NOMO-1 treated with dmso at 0.1 percent for 144 hours (cell line): ENCODE measurements around the gene ALDH4A1.
"Not testable (repeated sequence)": the region's sequence is repeated elsewhere in the genome, so short reads cannot be mapped to it uniquely, and the experiment has no call there.

Experiments used
- DNase-seq: peaks from one replicate; lab custom pipeline; 2025; ENCODE audit not compliant: unreplicated experiment; lab: John Stamatoyannopoulos, UW

Gene ALDH4A1

DNA sequence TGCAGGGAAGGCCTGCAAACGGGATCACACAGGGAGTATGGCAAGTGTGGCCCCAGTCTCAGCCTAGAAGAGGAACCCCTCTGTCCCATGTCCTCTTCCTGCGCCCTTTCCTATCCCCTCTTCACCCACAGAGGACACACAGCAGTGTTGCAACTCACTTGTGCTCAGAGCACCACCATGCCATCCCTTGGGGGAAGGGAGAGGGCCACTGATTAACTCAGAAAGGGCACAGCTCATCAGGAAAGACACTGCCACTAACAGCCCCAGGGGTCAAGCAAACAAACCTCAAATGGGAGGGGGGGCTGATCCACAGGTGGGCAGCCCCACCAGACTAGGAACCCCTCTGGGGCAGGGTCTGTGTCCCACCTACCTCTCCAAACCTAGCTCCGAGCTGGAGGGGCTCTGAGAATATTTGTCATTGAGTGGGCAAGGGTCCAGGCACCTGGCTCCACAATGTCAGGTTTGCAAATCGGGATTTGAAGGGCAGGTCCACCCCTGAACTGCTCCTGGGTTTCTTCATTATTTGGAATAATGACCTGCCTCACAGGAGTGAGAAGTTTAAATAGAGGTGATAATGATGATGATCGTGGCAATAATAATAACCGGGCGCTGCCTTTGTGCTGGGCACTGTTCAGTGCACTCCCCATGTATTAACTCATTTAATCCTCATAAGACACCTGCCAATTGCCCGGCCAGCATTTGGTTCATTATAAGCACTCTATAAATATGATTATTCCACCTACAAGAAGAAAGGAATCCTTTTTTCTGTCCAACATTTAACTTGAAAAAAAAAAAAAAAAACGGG is 1.0 kb downstream of the ALDH4A1 start:
- DNase-seq, result no peak

DNA sequence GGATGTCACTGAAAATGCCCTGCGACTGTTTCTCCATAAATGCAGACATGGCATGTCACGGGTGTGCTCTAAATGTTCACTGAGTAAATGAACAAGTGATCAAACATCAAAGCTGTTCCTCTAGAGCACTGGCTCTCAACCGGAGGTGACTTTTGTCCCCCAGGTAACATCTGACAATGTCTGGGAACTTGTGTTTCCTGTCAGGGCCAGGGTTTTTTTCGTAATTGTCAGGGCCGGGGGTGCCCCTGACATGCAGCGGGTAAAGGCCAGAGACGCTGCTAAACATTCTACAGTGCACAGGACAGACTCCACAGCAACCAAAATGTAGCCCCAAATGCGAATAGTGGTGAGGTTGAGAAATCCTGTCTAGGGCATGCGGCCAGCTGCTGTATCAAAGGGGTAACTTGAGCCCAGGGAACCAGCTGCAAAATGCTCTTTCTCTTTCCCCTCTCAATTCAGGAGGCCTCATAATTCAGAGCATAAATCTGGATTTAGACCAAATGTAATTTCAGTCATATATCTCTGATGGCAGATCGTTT is 2.0 kb downstream of the ALDH4A1 start:
- no peak for DNase-seq

DNA sequence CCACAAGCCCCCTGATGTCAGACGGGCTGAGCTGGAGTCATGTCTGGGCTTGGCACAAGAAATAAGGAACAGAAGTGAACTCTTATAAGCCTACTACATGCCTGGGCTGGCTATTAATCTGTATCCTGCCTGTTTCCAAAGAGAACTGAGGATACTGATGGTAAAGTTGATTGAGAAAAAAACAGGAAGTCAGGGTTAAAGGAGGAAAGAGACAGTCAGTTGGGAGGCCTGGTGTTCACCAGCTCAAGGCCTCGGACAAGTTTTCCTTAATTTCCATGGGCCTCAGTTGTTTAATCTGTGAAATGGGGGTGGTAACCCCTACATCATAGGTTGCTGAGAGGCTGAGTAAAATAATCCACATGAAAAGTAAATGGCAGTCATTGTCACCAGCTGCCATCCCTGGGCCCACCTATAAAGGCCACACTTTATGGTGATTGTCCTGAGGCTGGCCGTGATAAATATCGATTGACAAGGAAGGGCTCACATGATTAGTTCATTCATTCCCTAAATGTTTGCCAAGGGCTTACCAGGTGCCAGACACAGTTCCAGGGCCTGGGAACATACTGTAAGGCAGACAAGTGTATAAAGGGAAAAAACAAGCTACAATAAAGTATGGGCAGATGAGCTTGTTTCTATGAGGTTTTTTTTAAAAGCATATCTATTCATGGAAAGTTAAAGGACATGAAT is 2.8 kb downstream of the ALDH4A1 start:
- no peak for DNase-seq

DNA sequence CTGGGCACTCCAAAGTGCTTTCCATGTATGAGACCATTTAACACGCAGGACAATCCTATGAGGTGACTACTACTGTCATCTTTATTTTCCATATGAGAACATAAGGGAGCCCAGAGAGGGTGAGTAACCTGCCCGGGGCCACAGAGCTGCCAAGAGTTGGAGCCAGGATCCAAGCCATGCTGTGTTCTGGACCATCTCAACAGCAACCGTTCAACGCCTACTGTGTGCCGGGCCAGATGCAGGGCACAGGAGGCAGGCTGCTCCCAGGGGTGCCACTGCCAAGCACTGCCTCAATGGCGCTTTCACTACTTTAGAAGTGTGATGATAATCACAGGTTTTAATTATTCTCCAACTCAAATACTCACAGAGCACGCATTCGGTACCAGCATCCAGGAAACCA is 3.8 kb downstream of the ALDH4A1 start:
- DNase-seq, result no peak

DNA sequence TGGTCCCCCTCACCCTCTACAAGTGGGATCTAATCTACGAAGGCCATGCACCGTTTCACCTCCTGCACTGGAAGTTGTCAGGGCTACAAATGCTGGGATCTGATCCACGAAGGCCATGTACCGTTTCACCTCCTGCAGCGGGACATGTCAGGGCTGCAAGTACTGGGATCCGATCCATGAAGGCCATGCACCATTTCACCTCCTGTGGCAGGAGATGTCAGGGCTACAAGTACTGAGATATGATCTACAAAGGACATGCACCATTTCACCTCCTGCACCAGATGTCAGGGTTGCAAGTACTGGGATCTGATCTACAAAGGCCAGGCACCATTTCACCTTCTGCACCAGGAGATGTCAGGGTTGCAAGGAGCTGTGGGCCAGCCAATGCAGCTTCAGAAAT is 7.0 kb downstream of the ALDH4A1 start:
- DNase-seq, result no peak

DNA sequence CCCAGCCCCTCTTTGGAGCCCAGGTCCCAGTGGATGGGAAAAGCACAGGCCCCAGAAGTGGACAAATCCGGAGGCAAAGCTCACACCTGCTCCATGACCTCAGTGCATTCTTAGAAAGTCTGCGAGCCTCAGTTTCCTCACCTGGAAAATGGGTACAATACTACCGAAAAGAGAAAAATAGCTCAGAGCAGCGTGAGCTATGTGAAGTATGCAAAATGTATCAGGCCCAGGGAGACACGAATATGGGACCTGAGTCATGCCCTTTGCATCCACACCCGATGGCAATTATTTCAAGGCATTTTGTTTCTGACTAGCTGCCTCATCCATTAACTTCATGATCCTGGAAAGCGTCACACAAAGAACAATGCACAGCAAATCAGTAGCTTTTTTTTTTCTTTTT is 9.2 kb downstream of the ALDH4A1 start:
- no peak for DNase-seq

DNA sequence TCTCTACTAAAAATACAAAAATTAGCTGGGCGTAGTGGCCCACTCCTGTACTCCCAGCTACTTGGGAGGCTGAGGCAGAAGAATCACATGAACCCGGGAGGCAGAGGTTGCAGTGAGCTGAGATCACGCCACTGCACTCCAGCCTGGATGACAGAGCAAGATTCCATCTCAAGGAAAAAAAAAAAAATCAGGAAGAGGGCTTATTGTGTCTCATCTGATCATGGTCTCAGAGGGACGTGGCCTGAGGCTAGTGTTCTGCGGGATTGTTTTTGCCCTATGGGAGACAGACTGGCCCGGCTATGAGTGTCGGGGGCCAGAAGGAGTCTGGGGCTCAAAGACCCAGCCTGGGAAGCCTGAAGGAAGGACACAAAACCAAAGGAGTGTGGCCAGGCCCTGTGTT is 10.5 kb downstream of the ALDH4A1 start:
- not testable (repeated sequence) for DNase-seq

DNA sequence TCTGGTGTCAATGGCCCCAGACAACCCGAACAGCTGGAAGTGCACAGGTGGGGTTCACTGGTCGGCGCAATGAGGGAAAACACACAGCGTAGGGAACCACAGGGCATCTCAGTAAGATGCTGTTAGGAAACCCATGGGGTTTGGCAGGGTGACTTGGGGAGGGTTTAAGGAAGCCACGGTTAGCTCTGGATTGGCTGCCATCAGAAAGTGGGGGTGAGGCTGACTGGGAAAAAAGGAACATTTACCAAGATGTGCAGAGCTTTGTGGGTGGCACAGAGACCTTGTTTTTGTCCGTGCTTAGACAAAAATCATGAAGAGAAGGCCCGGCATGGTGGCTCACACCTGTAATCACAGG is 11.0 kb downstream of the ALDH4A1 start:
- no peak for DNase-seq

DNA sequence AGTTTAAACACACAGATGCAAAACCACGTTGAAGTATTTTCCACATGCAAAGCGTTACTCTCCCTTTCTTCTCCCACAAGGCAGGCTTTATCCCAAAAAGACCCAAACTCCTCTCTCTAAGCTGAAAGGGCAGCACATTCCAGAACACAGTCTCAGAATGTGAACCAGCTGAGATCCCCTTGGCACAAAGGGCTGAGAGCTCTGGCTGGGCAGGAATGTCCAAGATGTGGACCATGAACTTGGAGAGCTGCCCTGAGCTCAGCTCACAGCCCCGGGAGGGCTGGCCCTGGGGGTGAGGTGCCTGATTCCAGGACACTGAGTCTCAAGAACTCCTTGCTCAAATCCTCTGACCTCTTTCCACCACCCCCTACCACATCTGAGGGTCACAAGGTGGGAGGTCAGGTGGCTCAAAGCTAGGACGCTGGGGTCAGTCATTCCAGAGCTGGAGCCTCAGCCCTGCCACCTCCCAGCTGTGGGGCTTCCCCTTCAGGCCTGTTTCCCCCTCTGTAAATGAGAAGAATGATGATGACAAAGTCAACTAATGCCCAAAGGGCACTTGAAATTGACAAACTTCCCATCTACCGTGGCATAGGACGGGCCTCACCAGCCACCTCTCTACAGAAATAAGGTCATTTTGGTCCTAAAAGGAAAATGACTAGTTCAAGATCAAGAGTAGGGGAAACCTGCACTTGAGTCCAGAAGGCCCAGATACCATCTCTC is 11.5 kb downstream of the ALDH4A1 start:
- DNase-seq, result no peak

DNA sequence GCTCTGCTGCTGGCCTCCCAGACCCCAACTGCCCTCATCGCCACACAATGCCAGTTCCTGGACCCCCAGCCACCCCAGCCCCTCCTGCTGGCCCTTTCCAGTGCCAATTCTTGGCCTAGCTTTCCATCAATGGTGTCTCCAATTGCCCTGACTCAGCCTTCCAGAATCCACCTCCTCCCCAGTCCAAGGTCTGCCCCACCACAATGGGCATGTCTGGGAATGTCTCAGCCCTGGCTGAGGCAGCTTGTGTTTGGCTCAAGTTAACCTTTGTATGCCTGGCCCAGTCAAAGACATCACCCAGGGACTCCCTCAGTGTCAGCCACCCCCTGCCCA is 16.4 kb downstream of the ALDH4A1 start:
- no peak for DNase-seq

DNA sequence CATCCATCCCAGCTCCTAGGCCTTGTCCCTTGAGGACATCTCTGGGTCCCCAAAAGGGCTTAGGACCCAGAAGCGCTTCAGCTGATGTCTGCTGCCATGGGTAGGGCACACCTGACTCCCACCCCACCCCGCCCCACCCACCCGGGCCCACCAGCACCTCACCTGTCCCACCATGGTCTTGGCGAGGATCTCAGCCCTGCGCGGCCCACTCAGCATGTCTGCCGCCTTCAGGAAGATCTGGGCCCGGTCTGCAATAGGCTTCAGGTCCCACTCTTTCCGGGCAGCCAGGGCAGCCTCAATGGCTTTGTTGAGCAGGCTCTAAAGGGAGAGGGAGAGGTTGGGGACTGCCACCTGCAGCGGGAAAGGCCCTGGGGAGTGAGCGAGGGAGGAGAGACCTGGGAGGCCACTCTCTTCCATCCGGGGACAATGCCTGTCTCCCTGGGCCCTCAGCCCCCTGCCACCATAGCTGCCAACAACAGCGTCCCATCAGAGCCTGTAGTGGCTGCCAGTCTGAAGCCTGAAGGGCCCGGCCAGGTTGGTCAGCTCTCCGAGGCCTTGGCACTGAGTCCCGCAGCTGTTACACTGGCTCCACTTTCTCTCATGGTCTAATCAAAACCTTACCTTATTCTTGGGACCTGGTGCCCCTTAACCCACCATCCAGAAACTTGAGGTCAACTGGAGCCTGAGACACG is 16.9 kb downstream of the ALDH4A1 start:
- no peak for DNase-seq

DNA sequence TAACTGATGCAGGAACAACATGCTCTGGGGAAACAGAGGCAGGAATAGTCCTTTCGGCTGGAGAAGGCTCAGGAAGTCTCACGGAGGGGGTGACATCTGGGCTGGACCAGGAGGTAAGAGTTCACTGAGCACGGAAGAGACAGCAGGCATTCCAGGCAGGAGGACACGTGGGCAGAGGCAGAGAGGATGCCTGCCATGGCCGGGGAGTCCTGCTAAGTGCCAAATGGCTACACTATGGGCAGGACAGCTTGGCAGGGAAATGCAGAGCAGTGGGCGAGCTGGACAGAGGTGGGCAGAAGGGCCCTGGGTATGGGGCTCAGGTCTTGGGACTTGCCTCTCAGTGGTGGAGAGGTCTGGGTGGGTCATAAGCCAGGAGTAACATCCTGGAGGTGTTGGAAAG is 17.6 kb downstream of the ALDH4A1 start:
- DNase-seq, result no peak

DNA sequence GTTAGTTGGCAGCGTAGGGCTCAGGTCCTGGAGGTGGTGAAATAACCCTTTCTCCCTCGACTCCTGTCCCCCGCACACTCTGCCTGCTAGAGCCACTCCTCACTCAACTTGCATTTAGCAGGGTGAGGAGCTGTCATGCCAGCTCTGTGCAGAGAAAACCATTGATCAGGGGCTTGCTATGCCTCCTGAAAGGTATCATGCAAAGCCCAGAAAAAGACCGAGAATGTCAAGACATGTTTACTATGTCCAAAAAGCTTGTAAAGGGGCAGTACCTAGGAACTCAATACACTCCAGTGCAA is 18.0 kb downstream of the ALDH4A1 start:
- no peak for DNase-seq

DNA sequence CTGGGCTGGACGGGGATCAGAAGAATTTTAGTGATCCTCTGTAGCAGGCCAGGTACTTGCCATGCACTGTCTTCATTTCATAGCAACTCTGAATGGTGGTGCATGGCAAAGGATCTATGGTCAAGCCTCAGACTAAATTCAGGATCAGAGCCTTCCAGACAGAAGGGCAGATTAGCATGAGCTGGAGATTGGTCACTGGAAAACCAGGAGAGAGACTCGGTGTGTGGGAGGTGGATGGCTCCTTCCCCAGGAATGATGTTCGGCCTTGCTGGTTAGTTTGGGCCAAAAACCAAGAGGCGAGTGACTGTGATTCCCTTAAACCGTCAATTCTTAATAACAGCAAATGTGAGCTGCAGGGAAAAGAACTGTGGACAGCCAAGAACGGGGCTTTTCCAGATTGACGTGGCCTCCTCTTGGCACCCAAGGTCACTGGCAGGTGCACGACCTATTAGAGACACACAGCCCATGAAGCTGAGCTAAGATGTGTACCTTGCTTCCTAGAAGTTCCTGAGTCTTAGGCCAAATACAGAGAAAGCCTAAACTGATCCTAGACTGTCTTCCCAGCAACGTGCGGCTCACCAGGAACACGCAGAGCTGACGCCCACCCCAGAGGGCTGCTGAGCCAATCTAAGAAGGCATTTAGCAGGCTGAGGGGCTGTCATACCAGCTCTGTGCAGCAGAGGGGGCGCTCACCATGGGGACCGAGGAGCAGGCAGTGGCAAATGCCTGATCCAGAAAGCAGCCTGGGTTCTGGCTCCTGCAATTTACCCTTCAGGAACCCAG is 18.5 kb downstream of the ALDH4A1 start:
- DNase-seq, result no peak

DNA sequence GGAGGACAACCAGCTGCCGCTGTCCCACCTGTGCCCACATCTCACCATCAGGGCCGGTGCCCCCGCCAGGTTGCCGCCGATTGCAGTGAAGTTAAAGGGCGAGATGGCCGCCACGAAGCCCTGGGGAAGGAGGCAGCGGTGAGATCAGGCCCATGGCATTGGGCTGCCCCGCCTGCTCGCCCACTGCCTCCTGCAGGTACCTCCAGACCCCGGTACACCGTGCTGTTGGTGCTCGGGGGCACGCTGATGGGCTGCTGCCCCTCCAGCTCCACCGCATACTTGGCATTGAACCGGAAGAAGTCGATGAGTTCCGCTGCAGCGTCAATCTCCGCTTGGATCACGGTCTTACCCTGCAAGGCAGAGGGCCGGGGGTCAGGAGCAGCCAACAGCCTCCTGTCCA is 19.3 kb downstream of the ALDH4A1 start:
- no peak for DNase-seq

DNA sequence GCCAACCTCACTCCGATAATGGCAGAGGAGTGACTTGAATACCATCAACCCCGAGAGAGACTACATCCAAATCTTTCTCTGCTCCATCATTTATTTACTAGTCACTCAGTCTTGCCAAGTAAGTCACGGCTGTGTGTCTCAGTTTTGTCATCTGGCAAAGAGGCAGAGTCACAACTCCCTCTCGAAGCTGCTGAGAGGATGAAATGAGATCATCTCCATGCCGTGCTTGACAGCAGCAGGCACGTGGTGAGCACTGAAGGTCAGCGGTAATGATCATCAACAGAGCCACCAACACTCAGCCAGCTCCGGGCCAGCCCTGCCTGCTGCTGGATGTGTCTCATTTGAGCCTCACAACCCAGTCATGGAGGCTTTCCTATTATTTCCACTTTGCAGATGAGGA is 19.9 kb downstream of the ALDH4A1 start:
- no peak for DNase-seq

DNA sequence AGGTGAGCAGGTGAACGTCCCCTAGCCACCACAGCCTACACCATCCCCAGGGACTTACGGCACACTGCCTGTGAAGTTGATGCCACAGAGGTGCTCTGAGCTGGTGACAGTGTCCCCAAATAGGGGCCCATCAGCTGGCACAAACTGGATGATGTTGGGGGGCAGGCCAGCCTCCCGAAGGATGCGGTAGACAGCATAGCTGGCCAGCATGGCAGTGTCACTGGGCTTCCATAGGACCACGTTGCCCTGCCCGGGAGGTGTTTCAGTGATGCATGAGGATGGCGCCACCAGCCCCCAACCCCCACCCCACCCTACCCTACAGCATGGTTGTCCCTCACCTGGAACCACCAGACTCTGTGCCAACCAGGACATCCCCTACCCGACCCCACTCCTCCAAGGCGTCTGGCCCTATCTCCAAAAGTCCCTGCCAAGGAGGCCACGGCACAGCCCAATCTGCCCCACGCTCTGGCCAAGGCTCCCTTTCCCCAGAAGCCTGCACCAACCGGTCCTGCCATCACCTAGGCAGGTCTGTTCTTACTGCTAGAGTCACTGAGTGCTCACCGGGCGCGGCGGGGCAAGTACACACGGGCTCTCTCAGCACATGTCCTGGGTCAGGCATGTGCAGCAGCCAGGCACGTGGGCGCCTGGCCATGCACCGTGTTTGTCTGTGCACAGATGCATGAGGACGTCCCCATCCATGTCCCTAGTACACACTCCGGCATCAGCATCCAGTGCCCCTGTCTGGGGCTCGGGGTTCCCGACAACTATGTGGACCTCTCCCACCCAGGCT is 20.5 kb downstream of the ALDH4A1 start:
- DNase-seq, result no peak

DNA sequence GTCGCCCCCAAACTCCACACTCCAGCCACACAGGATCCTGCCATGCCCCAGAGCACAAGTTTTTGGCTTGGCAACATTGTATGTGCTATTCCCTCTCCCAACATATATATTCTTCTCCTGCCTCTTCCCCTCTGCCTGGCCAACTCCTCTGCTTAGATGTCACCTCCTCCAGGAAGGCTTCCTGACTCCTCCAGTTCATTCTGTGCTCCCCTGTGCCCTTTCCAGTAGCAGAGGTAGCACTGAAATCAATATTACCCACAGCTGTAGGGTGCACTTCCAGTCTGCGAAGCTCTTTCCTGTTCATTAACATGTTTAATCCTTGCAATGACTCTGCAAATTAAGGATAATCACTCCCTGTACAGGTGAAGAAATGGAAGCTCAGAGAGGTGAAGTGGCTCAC is 21.2 kb downstream of the ALDH4A1 start:
- DNase-seq, result no peak

DNA sequence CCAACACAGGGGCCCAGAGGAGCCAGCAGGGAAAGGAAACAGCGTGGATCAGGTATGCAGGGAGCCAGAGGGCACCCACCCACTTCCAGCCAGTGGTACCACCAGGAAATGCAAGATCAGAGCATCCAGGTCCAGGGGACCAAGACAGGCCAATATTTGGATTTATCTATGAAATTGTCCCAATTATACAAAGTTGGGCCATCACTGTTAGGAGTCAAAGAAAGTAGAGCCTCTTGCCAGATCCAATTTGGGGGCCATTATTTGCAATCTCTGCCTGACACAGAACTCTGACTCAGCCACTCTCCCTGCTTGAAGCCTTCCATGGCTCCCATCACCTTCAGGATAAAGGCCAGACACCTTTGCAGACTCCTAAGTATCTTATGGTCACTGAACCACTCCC is 21.8 kb downstream of the ALDH4A1 start:
- no peak for DNase-seq

DNA sequence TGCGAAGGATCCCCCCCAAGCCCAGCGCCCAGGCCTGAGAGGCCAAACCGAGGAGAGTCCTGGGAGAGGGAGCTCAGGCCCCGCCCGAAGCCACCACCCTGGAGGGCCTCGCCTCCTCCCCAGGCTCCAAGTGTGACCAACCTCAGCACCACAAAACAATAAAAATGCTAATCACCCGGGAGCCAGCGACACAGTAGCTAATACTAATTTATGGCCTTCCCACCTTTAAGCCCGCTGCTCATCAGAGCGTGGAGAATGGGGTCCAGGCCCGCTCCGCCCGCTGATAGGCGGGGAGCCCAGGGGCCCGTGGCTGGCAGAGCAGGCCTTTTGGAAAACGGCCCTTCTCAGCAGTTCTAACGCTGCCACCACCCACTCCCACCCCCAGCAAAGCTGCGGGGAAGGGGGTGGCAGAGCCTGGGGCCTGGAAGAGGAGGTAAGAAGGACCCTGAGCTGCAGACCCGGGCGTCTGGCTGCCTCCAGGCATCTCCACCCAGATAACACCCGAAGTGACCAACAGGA is 22.5 kb downstream of the ALDH4A1 start:
- DNase-seq, result no peak
